GM10847 (cell line): ENCODE data around the gene PPP2R5C.

Source experiments
- POLR2A ChIP-seq: IDR thresholded peaks from 2 replicates; pipeline ENCODE4 v1.6.1; 2011; ENCODE audit not compliant: insufficient read length; ENCODE audit errors: extremely low read depth

Gene PPP2R5C

GRCh38 chr14:101968186-101968585 is 206.7 kb downstream of the PPP2R5C start:
- no peak for TF ChIP-seq POLR2A

GRCh38 chr14:101969481-101969880 is 208.0 kb downstream of the PPP2R5C start:
- no peak for TF ChIP-seq POLR2A

- TF ChIP-seq POLR2A: no peak
Measured at GRCh38 chr14:101970830-101971400, 209.4 kb downstream of the PPP2R5C start.

DNA sequence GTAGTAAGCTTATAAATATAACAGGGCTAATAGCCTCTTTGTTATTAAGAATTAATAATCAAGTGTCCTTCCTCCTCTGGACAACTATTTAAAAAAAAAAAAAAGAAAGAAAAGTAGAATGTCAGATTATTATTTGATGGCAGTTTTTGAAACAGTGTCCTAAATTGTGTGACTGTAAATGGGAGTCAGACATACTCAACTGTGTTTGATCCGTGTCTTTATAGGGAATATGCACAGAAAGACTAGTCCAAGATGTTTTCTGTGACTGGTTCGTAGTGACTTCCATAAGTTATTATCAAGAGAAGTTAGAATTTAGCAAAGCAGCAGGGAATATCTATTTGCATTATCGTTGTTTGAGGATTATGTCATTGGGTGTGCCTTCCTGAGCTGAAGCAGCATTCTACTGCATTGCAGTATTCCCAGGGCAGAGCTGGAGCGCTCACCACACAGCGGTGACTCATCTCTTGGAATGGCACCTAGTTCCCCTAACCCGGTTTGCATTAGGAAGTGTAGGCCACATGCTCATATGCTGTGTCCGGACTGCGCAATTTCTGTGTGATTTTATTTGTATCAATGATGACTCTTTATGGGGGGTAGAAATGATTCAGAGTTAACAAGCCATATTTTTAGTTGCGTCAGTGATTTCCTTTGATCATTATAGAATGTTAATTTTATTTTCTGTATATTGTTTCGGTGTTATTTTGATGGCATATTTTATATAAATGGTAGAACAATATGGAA is 210.8 kb downstream of the PPP2R5C start:
- TF ChIP-seq POLR2A: no peak

DNA sequence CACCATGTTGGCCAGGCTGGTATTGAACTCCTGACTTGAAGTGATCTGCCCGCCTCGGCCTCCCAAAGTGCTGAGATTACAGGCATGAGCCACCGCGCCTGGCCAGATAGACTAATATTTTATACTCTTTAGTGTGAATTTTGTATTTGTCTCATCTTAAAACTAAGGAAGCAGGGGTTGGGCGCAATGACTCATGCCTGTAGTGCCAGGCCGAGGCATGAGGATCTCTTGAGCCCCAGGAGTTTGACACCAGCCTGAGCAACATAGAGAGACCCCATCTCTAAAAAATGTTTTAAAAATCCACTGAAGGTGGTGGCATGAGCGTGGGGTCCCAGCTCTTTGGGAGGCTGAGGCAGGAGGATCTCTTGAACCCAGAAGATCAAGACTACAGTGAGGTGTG is 211.8 kb downstream of the PPP2R5C start:
- TF ChIP-seq POLR2A: no peak

GRCh38 chr14:101975231-101975630 is 213.7 kb downstream of the PPP2R5C start:
- TF ChIP-seq POLR2A: no peak
